HCT116 (cell line): ENCODE results near the gene PPP1R36. TPM values are rescaled to one million over a fixed set of nuclear protein-coding genes. Genes with fewer than 3 reads are reported as not detected.

Experiments
- ATAC-seq: fragments of 200-7000 bp; cut with Tn5 transposase; 2 replicates; pipeline ENCODE4 v1.9.1; 2020; ENCODE audit warnings: mild to moderate bottlenecking, moderate library complexity
- BruUV-seq: library from RNA; stranded (reverse); fragments of 400-500 nt; replicated peaks from 2 replicates; lab custom pipeline; 2021; lab: Mats Ljungman, UMichigan
- CTCF ChIA-PET: fragments of 300-600 bp; sonication (Branson Sonifier 250); formaldehyde crosslinking; loops from one replicate; lab custom pipeline; 2021; ENCODE audit warnings: antibody characterized with exemption; lab: Charles Lee
- POLR2A ChIA-PET: fragments of 300-600, 350-600 bp; sonication (Branson Sonifier 250); formaldehyde crosslinking; loops from one replicate; lab custom pipeline; 2021; ENCODE audit warnings: antibody characterized with exemption; lab: Charles Lee
- RAD21 ChIA-PET, 2 experiments: fragments of 300-600 bp; sonication (Branson Sonifier 250); formaldehyde crosslinking; loops; one replicate each; lab custom pipeline; 2023; ENCODE audit warnings: low total read pairs in 2 of 2; ENCODE audit not compliant: uncharacterized antibody in 2 of 2, unreplicated experiment in 2 of 2, low non-redundant PET in 1 of 2; lab: Charles Lee
- DNase-seq: peaks from one replicate; pipeline ENCODE4 v3.0.0-alpha.2; 2010; ENCODE audit warnings: low read depth, low spot score
- H2AFZ ChIP-seq: fragments of 200-600 bp; shearing (Covaris generic), sonication (generic); 2 replicates; pipeline ENCODE4 v1.6.1; 2017; ENCODE audit warnings: low read depth, mixed run types, mixed read lengths, antibody characterized with exemption, low read length; ENCODE audit not compliant: poor library complexity, severe bottlenecking
- H3K27ac ChIP-seq: 2 replicates; pipeline ENCODE4 v1.5.1; 2012; ENCODE audit warnings: low read depth, low read length
- H3K27me3 ChIP-seq: fragments of 200-600 bp; sonication (generic); 2 replicates; pipeline ENCODE4 v1.6.1; 2016; ENCODE audit warnings: mixed run types, low read length, mixed read lengths; ENCODE audit not compliant: insufficient read depth
- H3K36me3 ChIP-seq, 2 experiments: fragments of 200-500 bp in 1 of 2; fragments of 200-600 bp in 1 of 2; sonication (Bioruptor generic) in 1 of 2; sonication (generic) in 1 of 2; 2 replicates each; pipeline versions ENCODE4 v1.5.1 to v1.6.1; 2014 to 2016; ENCODE audit warnings: low read length in 2 of 2, inconsistent platforms in 1 of 2, mixed read lengths in 1 of 2, mixed run types in 1 of 2; ENCODE audit not compliant: insufficient read depth in 2 of 2, control insufficient read depth in 1 of 2
- H3K4me1 ChIP-seq, 2 experiments: fragments of 200-600 bp in 1 of 2; sonication (generic) in 1 of 2; 2 replicates each; pipeline versions ENCODE4 v1.5.1 to v1.6.1; 2012 to 2017; ENCODE audit warnings: low read length in 2 of 2, inconsistent platforms in 1 of 2, mild to moderate bottlenecking in 1 of 2, mixed read lengths in 1 of 2, mixed run types in 1 of 2, moderate library complexity in 1 of 2; ENCODE audit not compliant: insufficient read depth in 2 of 2, control insufficient read depth in 1 of 2
- H3K4me2 ChIP-seq: fragments of 200-600 bp; sonication (generic); 2 replicates; pipeline ENCODE4 v1.6.1; 2017; ENCODE audit warnings: mixed run types, low read length, mixed read lengths
- H3K4me3 ChIP-seq, 2 experiments: fragments of 200-600 bp in 1 of 2; sonication (generic) in 1 of 2; replicated peaks in 1 of 2; 2 replicates each; pipeline ENCODE4 v1.5.1; 2011 to 2016; ENCODE audit warnings: low read length in 2 of 2, control low read depth in 1 of 2, low read depth in 1 of 2, mild to moderate bottlenecking in 1 of 2, mixed read lengths in 1 of 2, mixed run types in 1 of 2
- H3K79me2 ChIP-seq: fragments of 200-600 bp; sonication (generic); 2 replicates; pipeline ENCODE4 v1.6.1; 2017; ENCODE audit warnings: mild to moderate bottlenecking, mixed run types, low read length, moderate library complexity, mixed read lengths; ENCODE audit not compliant: insufficient read depth
- H3K9ac ChIP-seq: fragments of 200-600 bp; sonication (generic); 2 replicates; pipeline ENCODE4 v1.6.1; 2016; ENCODE audit warnings: low read length, mixed read lengths
- H3K9me2 ChIP-seq: fragments of 200-600 bp; sonication (generic), shearing (Covaris generic); 2 replicates; pipeline ENCODE4 v1.6.1; 2017; ENCODE audit warnings: mixed run types, mild to moderate bottlenecking, moderate library complexity; ENCODE audit not compliant: insufficient read depth
- H3K9me3 ChIP-seq, 2 experiments: fragments of 200-500 bp in 1 of 2; fragments of 200-600 bp in 1 of 2; sonication (Bioruptor generic) in 1 of 2; sonication (generic) in 1 of 2; 2 replicates each; pipeline ENCODE4 v1.6.1; 2014 to 2017; ENCODE audit warnings: low read length in 2 of 2, mixed read lengths in 2 of 2, inconsistent platforms in 1 of 2, low read depth in 1 of 2, mild to moderate bottlenecking in 1 of 2, mixed run types in 1 of 2, moderate library complexity in 1 of 2; ENCODE audit not compliant: control insufficient read depth in 1 of 2, insufficient read depth in 1 of 2
- H4K20me1 ChIP-seq: fragments of 200-600 bp; sonication (generic), shearing (Covaris generic); 2 replicates; pipeline ENCODE4 v1.6.1; 2017; ENCODE audit warnings: mixed run types, mild to moderate bottlenecking, moderate library complexity; ENCODE audit not compliant: insufficient read depth
- ATF3 ChIP-seq: IDR thresholded peaks from 2 replicates; pipeline ENCODE4 v1.6.1; 2012
- CTCF ChIP-seq, 3 experiments: fragments of 200-600 bp in 1 of 3; sonication (generic) in 1 of 3; IDR thresholded peaks in 2 of 3; conservative IDR thresholded peaks in 1 of 3; 2 replicates each; pipeline ENCODE4 v1.5.1; 2012 to 2017; ENCODE audit warnings: low read depth in 2 of 3, low read length in 2 of 3, antibody characterized with exemption in 1 of 3, borderline replicate concordance in 1 of 3, control low read depth in 1 of 3, mild to moderate bottlenecking in 1 of 3, mixed read lengths in 1 of 3, mixed run types in 1 of 3, moderate library complexity in 1 of 3; ENCODE audit not compliant: insufficient read depth in 1 of 3
- ELF1 ChIP-seq: IDR thresholded peaks from 2 replicates; pipeline ENCODE4 v1.6.1; 2012; ENCODE audit warnings: low read depth, borderline replicate concordance
- EZH2 ChIP-seq: fragments of 200-600 bp; sonication (generic); IDR thresholded peaks from 2 replicates; pipeline ENCODE4 v1.6.1; 2017; ENCODE audit warnings: antibody characterized with exemption, mixed run types
- EZH2phosphoT487 ChIP-seq: fragments of 200-600 bp; IDR thresholded peaks from 2 replicates; pipeline ENCODE4 v1.6.1; 2018; ENCODE audit warnings: antibody characterized with exemption, borderline replicate concordance
- JUND ChIP-seq: IDR thresholded peaks from 2 replicates; pipeline ENCODE4 v1.6.1; 2012
- MAX ChIP-seq: IDR thresholded peaks from 2 replicates; pipeline ENCODE4 v1.6.1; 2012
- POLR2A ChIP-seq: IDR thresholded peaks from 2 replicates; pipeline ENCODE4 v1.7.0; 2011; ENCODE audit warnings: borderline replicate concordance; ENCODE audit not compliant: insufficient read depth, insufficient read length; ENCODE audit errors: extremely low read depth
- RAD21 ChIP-seq: IDR thresholded peaks from 2 replicates; pipeline ENCODE4 v1.6.1; 2012; ENCODE audit warnings: low read depth, mild to moderate bottlenecking
- SIN3A ChIP-seq: IDR thresholded peaks from 2 replicates; pipeline ENCODE4 v1.6.1; 2012; ENCODE audit warnings: low read depth
- SP1 ChIP-seq: IDR thresholded peaks from 2 replicates; pipeline ENCODE4 v1.6.1; 2012; ENCODE audit warnings: low read depth
- TCF7L2 ChIP-seq: IDR thresholded peaks from 2 replicates; pipeline ENCODE4 v1.7.0; 2011; ENCODE audit warnings: borderline replicate concordance, inconsistent platforms; ENCODE audit not compliant: insufficient read depth, insufficient read length; ENCODE audit errors: extremely low read depth
- ZFX ChIP-seq: fragments of 450-650 bp; IDR thresholded peaks from 2 replicates; pipeline ENCODE4 v1.6.1; 2017
- ZNF274 ChIP-seq: fragments of 200-500 bp; sonication (Bioruptor generic); IDR thresholded peaks from 2 replicates; pipeline ENCODE4 v1.6.1; 2014; ENCODE audit warnings: mild to moderate bottlenecking, low read depth, low read length, inconsistent platforms
- intact Hi-C: fragments of 100-400 bp; cut with micrococcal nuclease; formaldehyde crosslinking; loops from 2 replicates; pipeline ENCODE4 v1.10.0; 2022
- total RNA-seq: library from RNA; stranded (reverse); gene quantifications from one replicate; pipeline ENCODE4 v1.2.1, GENCODE V29; 2021; ENCODE audit not compliant: unreplicated experiment

The PPP1R36 gene
- total RNA-seq, 1 experiment from 2014 or later: 0.47 TPM

GRCh38 chr14:64541972-64542835 lies 7.6 kb upstream of the PPP1R36 start:
- Histone ChIP-seq H4K20me1 (no peaks in the 10 kb centered on the region), H3K36me3 (no peaks in the 10 kb centered on the region), H3K4me3 (no peak overlapping the region), H3K9me3 (no peaks in the 10 kb centered on the region; a peak in 1 of 4 replicates), H3K4me2 (no peak overlapping the region), H3K79me2 (no peaks in the 10 kb centered on the region), H3K27me3 (no peaks in the 10 kb centered on the region), H2AFZ (no peak overlapping the region), H3K9ac (no peak overlapping the region), H3K4me1 (peaks cover 3 to 23% of the 10 kb centered on the region in 2 experiments; a peak in 2 of 4 replicates), H3K9me2 (no peaks in the 10 kb centered on the region), H3K27ac (no peak overlapping the region)
- intact Hi-C loops: loop anchor here (10.0 kb wide), 1 partner anchor 93 kb away; no protein-coding TSS in a partner anchor
- DNase-seq (no peak), ATAC-seq (no peak)
- TSS peak; percentile 64 for BruUV-seq
- CTCF ChIA-PET: no interaction called here
- RAD21 ChIA-PET: no interaction called here
- TF ChIP-seq RAD21: no peak
- TF ChIP-seq SP1: no peak
- TF ChIP-seq EZH2: no peak
- no peak for TF ChIP-seq CTCF (IDR thresholded peaks at IDR 0.05 in 2 of 3, conservative IDR thresholded peaks at IDR 0.05 in 1 of 3; ENCODE audit: borderline replicate concordance in 1 of 3, insufficient read depth in 1 of 3, low read depth in 2 of 3, low read length in 2 of 3)
- TF ChIP-seq SIN3A: no peak
- TF ChIP-seq ELF1: no peak
- no peak for TF ChIP-seq EZH2phosphoT487
- TF ChIP-seq POLR2A: no peak
- no peak for TF ChIP-seq MAX
- TF ChIP-seq ZNF274: no peak
- no peak for TF ChIP-seq JUND
- no peak for TF ChIP-seq TCF7L2
- no peak for TF ChIP-seq ATF3
- no peak for TF ChIP-seq ZFX
- POLR2A ChIA-PET: interaction anchor here (1.3 kb wide), 1 partner anchor 16 kb away, joined by 3 read pairs; no protein-coding TSS in a partner anchor
